Renal pelvis (tissue), 4 donors: ENCODE measurements around the gene TBC1D19. TPM values are rescaled to one million over a fixed set of nuclear protein-coding genes. Genes with fewer than 3 reads are reported as not detected.
"Not testable (repeated sequence)": the region's sequence is repeated elsewhere in the genome, so short reads cannot be mapped to it uniquely, and the experiment has no call there.

Experiments used
- DNase-seq: peaks from one replicate; pipeline ENCODE4 v3.0.0-alpha.2; 2013
- polyA plus RNA-seq, 3 donors: library from polyadenylated mRNA; unstranded; fragments of 120-200 nt; gene quantifications; one replicate each; pipeline ENCODE4 v1.2.1, GENCODE V29; 2013; ENCODE audit not compliant: insufficient read length in 3 of 3

Gene TBC1D19
- polyA plus RNA-seq, 3 donors: 18.4 to 21.9 (median 18.5) TPM

- DNase-seq: no peak
Measured at GRCh38 chr4:26594371-26594770, 10.5 kb downstream of the TBC1D19 start.

- DNase-seq: no peak
Measured at GRCh38 chr4:26594778-26595177, 10.9 kb downstream of the TBC1D19 start.

GRCh38 chr4:26596843-26597242 is 13.0 kb downstream of the TBC1D19 start:
- no peak for DNase-seq

- DNase-seq: no peak
Measured at GRCh38 chr4:26601204-26601603, 17.3 kb downstream of the TBC1D19 start.

GRCh38 chr4:26607776-26608175 is 23.9 kb downstream of the TBC1D19 start:
- DNase-seq: no peak

- no peak for DNase-seq
Measured at GRCh38 chr4:26609391-26609790, 25.5 kb downstream of the TBC1D19 start.

- no peak for DNase-seq
Measured at GRCh38 chr4:26609868-26610267, 26.0 kb downstream of the TBC1D19 start.

GRCh38 chr4:26611372-26611771 is 27.5 kb downstream of the TBC1D19 start:
- DNase-seq: no peak

GRCh38 chr4:26611885-26612284 is 28.0 kb downstream of the TBC1D19 start:
- DNase-seq: no peak

GRCh38 chr4:26613237-26613636 is 29.4 kb downstream of the TBC1D19 start:
- DNase-seq: no peak

GRCh38 chr4:26613735-26614134 is 29.9 kb downstream of the TBC1D19 start:
- DNase-seq: no peak

- DNase-seq: no peak
Measured at GRCh38 chr4:26619784-26620183, 35.9 kb downstream of the TBC1D19 start.

- no peak for DNase-seq
Measured at GRCh38 chr4:26621366-26621765, 37.5 kb downstream of the TBC1D19 start.

- no peak for DNase-seq
Measured at GRCh38 chr4:26622913-26623312, 39.0 kb downstream of the TBC1D19 start.

- DNase-seq: not testable (repeated sequence)
Measured at GRCh38 chr4:26626658-26627057, 42.8 kb downstream of the TBC1D19 start.

GRCh38 chr4:26632916-26633315 is 49.0 kb downstream of the TBC1D19 start:
- DNase-seq: no peak

GRCh38 chr4:26634237-26634636 is 50.4 kb downstream of the TBC1D19 start:
- no peak for DNase-seq

- no peak for DNase-seq
Measured at GRCh38 chr4:26636458-26636857, 52.6 kb downstream of the TBC1D19 start.

GRCh38 chr4:26640639-26641038 is 56.8 kb downstream of the TBC1D19 start:
- not testable (repeated sequence) for DNase-seq

- DNase-seq: no peak
Measured at GRCh38 chr4:26647523-26648224, 63.8 kb downstream of the TBC1D19 start.

- DNase-seq: no peak
Measured at GRCh38 chr4:26648260-26648659, 64.4 kb downstream of the TBC1D19 start.

- no peak for DNase-seq
Measured at GRCh38 chr4:26660261-26660660, 76.4 kb downstream of the TBC1D19 start.

GRCh38 chr4:26663888-26664287 is 80.0 kb downstream of the TBC1D19 start:
- no peak for DNase-seq

GRCh38 chr4:26670903-26671537 is 87.1 kb downstream of the TBC1D19 start:
- DNase-seq: no peak
